ENCODE results near the gene FBLN5. TPM values are rescaled to one million over a fixed set of nuclear protein-coding genes. Genes with fewer than 3 reads are reported as not detected.

Gene FBLN5
- total RNA-seq, 4 donors from 2014 or later, result 20.3 to 44.3 (median 37.2) TPM

DNA sequence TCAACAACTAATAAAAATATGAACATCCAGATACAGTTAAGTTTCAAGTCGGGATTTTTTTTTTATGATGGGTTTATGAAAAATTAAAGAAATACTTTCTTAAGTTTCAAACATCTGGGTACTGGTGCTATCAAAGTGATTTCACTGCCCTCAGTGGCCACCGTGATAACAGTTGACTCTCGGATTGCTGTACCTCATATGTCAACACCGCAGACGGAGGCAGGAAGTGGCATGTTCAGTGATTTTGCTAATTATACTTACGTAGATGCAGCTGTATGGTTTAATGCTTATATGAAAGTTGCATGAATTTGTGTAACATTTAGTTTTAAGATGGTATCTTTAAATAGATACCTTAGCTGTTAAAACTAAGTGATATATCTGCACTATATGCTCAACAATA, 20.8 kb upstream of the FBLN5 start:
- Histone ChIP-seq H3K27me3 (no peaks in the 10 kb centered on the region), H3K36me3 (peaks cover 48% of the 10 kb centered on the region), H3K4me3 (no peak overlapping the region), H3K9me3 (no peaks in the 10 kb centered on the region), H3K27ac (no peak overlapping the region), H3K4me1 (no peaks in the 10 kb centered on the region)
- WGBS, result 77% methylated on average over 6 of the region's 6 CpGs
- DNase-seq (ENCODE audit: low spot score in 2 of 2), result no peak
- TF ChIP-seq EP300 (IDR thresholded peaks at IDR 0.05), result no peak
- TF ChIP-seq POLR2AphosphoS5 (IDR thresholded peaks at IDR 0.05), result no peak
- TF ChIP-seq CTCF (IDR thresholded peaks at IDR 0.05), result no peak
- TF ChIP-seq POLR2A (IDR thresholded peaks at IDR 0.05), result no peak

GRCh38 chr14:91964724-91965123, 17.2 kb upstream of the FBLN5 start:
- no peaks in the 10 kb centered on the region for H3K9me3 ChIP-seq
- no peak overlapping the region for H3K27ac ChIP-seq
- DNase-seq (ENCODE audit: low spot score in 2 of 2), result no peak
- TF ChIP-seq POLR2A (IDR thresholded peaks at IDR 0.05) (no peak), POLR2AphosphoS5 (IDR thresholded peaks at IDR 0.05) (no peak), CTCF (IDR thresholded peaks at IDR 0.05) (no peak), EP300 (IDR thresholded peaks at IDR 0.05) (no peak)
- no peaks in the 10 kb centered on the region for H3K27me3 ChIP-seq
- WGBS, result 83% methylated on average over 4 of the region's 4 CpGs
- peaks cover 21% of the 10 kb centered on the region for H3K36me3 ChIP-seq
- no peaks in the 10 kb centered on the region for H3K4me1 ChIP-seq
- no peak overlapping the region for H3K4me3 ChIP-seq

GRCh38 chr14:91964011-91964410, 16.5 kb upstream of the FBLN5 start:
- no peaks in the 10 kb centered on the region for H3K27me3 ChIP-seq
- H3K27ac ChIP-seq, result no peak overlapping the region
- H3K36me3 ChIP-seq, result peaks cover 14% of the 10 kb centered on the region
- no peak overlapping the region for H3K4me3 ChIP-seq
- 75% methylated on average over 1 of the region's 1 CpG for WGBS
- no peaks in the 10 kb centered on the region for H3K9me3 ChIP-seq
- H3K4me1 ChIP-seq, result no peaks in the 10 kb centered on the region
- TF ChIP-seq POLR2AphosphoS5 (IDR thresholded peaks at IDR 0.05), result no peak
- no peak for TF ChIP-seq CTCF (IDR thresholded peaks at IDR 0.05)
- no peak for TF ChIP-seq EP300 (IDR thresholded peaks at IDR 0.05)
- TF ChIP-seq POLR2A (IDR thresholded peaks at IDR 0.05), result no peak
- no peak for DNase-seq (ENCODE audit: low spot score in 2 of 2)

- Histone ChIP-seq H3K4me1 (no peaks in the 10 kb centered on the region), H3K27ac (no peak overlapping the region), H3K36me3 (peaks cover 9% of the 10 kb centered on the region), H3K27me3 (no peaks in the 10 kb centered on the region), H3K9me3 (no peaks in the 10 kb centered on the region), H3K4me3 (no peak overlapping the region)
- no peak for TF ChIP-seq POLR2AphosphoS5 (IDR thresholded peaks at IDR 0.05)
- no peak for TF ChIP-seq POLR2A (IDR thresholded peaks at IDR 0.05)
- TF ChIP-seq CTCF (IDR thresholded peaks at IDR 0.05), result no peak
- no peak for DNase-seq (ENCODE audit: low spot score in 2 of 2)
- 78% methylated on average over 6 of the region's 6 CpGs for WGBS
These were observed 16.0 kb upstream of the FBLN5 start for GRCh38 chr14:91963465-91963864.

DNA sequence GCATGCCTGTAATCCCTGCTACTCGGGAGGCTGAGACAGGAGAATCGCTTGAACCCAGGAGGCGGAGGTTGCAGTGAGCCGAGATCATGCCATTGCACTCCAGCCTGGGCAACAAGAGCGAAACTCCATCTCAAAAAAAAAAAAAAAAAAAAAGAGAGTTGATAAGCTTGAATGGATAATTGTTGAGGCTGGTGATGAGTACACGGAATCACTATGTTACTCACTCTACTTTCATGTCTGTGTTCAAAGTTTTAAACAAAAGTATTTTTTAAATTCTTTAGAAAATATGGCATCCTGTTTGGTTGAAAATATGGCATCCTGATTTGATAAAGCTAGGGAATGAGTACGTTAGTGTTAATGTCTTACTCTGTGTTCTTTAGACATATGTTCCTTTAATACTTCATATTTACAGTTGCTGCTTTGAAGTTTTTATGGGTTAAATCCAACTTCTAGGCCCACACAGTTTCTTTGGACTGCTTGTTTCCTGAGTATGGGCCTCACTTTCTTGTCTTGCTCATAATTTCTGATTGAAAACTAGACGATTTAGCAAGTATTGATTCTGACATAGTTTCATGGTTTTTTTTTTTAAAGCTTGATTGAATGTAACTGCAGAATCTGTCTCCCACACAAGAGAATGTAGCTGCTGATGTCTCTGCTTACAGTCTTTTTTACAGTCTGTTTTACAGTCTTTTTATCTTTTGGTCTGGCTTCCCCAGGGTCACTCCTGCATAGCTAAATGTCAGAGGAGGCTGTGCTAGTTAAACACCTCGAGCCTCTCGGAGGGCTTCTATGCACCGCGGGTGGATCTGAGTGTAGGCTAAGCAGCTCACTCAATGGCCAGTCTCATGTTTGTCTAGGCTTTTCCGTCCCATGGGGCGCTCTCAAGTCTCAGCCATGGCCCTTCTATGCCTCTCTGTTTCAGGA, 14.1 kb upstream of the FBLN5 start:
- TF ChIP-seq POLR2A (IDR thresholded peaks at IDR 0.05), result no peak
- no peak for TF ChIP-seq EP300 (IDR thresholded peaks at IDR 0.05)
- TF ChIP-seq CTCF (IDR thresholded peaks at IDR 0.05), result no peak
- no peak for TF ChIP-seq POLR2AphosphoS5 (IDR thresholded peaks at IDR 0.05)
- Histone ChIP-seq H3K36me3 (no peaks in the 10 kb centered on the region), H3K4me3 (no peak overlapping the region), H3K27me3 (no peaks in the 10 kb centered on the region), H3K27ac (no peak overlapping the region), H3K9me3 (no peaks in the 10 kb centered on the region), H3K4me1 (no peaks in the 10 kb centered on the region)
- DNase-seq (ENCODE audit: low spot score in 2 of 2), result no peak
- 78% methylated on average over 14 of the region's 14 CpGs for WGBS
